Lower leg skin (tissue), 3 donors: Measurements from ENCODE around the gene UTS2R.

Source experiments
- POLR2A ChIP-seq, 2 donors: fragments of 450-650 bp; IDR thresholded peaks; one replicate each; pipeline ENCODE4 v1.6.1; 2016 to 2017; ENCODE audit warnings: antibody characterized with exemption in 2 of 2, mild to moderate bottlenecking in 1 of 2, moderate library complexity in 1 of 2
- TF ChIP-seq, protein P1 (sequence below), 3 donors: fragments of 450-650 bp; IDR thresholded peaks; one replicate each; pipeline ENCODE4 v1.5.1; 2016; ENCODE audit warnings: antibody characterized with exemption in 3 of 3, mild to moderate bottlenecking in 3 of 3, moderate library complexity in 2 of 3

DNA sequence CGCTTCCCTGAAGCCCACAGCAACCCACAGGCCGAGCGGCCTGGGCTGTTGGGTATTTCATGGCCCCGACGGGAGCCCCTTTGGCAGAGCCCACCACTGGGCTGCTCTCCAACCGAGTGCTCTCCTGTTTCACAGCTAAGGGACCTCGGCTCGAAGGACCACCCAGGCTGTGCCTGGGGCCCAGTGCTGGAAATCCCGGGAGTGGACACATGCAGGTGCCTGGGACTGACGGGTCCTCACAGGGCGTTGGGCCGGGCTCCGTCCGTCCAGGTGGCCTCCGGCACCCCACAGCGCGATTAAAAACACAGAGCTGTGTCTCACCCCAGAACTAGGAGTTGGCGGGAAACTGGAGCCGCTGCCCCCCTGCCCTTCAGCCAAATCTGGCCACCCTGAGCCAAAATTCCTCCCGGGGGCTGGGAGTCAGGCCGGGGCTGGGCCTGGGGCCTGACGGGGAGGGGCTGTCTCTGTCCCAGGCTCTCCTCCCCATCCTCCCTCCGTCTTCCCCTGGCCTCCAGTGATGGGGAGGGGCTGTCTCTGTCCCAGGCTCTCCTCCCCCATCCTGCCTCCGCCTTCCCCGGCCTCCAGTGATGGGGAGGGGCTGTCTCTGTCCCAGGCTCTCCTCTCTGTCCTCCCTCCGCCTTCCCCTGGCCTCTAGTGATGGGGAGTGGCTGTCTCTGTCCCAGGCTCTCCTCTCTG is 14.1 kb downstream of the UTS2R start:
- no peak for TF ChIP-seq POLR2A (IDR thresholded peaks at IDR 0.05)
- TF ChIP-seq, protein P1, sequence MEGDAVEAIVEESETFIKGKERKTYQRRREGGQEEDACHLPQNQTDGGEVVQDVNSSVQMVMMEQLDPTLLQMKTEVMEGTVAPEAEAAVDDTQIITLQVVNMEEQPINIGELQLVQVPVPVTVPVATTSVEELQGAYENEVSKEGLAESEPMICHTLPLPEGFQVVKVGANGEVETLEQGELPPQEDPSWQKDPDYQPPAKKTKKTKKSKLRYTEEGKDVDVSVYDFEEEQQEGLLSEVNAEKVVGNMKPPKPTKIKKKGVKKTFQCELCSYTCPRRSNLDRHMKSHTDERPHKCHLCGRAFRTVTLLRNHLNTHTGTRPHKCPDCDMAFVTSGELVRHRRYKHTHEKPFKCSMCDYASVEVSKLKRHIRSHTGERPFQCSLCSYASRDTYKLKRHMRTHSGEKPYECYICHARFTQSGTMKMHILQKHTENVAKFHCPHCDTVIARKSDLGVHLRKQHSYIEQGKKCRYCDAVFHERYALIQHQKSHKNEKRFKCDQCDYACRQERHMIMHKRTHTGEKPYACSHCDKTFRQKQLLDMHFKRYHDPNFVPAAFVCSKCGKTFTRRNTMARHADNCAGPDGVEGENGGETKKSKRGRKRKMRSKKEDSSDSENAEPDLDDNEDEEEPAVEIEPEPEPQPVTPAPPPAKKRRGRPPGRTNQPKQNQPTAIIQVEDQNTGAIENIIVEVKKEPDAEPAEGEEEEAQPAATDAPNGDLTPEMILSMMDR (IDR thresholded peaks at IDR 0.05), result no peak
